Endothelial cell of umbilical vein (primary cell): ENCODE measurements around the gene DNAJC17. TPM values are rescaled to one million over a fixed set of nuclear protein-coding genes. Genes with fewer than 3 reads are reported as not detected.

Experiments used
- BruUV-seq: library from RNA; stranded (reverse); fragments of 400-500 nt; replicated peaks from 2 replicates; lab custom pipeline; 2021; lab: Mats Ljungman, UMichigan
- CTCF ChIA-PET: fragments of 300-600, 350-600 bp; sonication (Branson Sonifier 250); formaldehyde crosslinking; loops from one replicate; lab custom pipeline; 2021; ENCODE audit warnings: antibody characterized with exemption, inconsistent platforms; lab: Charles Lee
- POLR2A ChIA-PET: fragments of 300-600, 350-600 bp; sonication (Branson Sonifier 250); formaldehyde crosslinking; loops from one replicate; lab custom pipeline; 2021; ENCODE audit warnings: antibody characterized with exemption, inconsistent platforms; lab: Charles Lee
- DNase-seq: peaks from one replicate; pipeline ENCODE4 v3.0.0-alpha.2; 2011; ENCODE audit warnings: low read depth, low spot score
- FAIRE-seq: peaks from 2 replicates; lab custom pipeline; 2011; peaks lifted over from hg19 to GRCh38; lab: Jason Lieb, UNC
- H2AFZ ChIP-seq: 2 replicates; pipeline ENCODE4 v1.6.0; 2012; ENCODE audit warnings: low read depth, low read length, control low read depth, inconsistent platforms
- H3K27ac ChIP-seq: 2 replicates; pipeline ENCODE4 v1.5.1; 2011; ENCODE audit warnings: low read depth, mild to moderate bottlenecking, control low read depth, low read length, moderate library complexity; ENCODE audit not compliant: insufficient read depth
- H3K27me3 ChIP-seq, 2 experiments: 2 replicates each; pipeline versions ENCODE4 v1.6.0 to v1.6.1; 2011; ENCODE audit warnings: low read length in 2 of 2, mixed read lengths in 1 of 2; ENCODE audit not compliant: control insufficient read depth in 2 of 2, insufficient read depth in 2 of 2
- H3K36me3 ChIP-seq, 2 experiments: 2 replicates in 1 of 2; 3 replicates in 1 of 2; pipeline ENCODE4 v1.5.1; 2011; ENCODE audit warnings: low read length in 2 of 2, mild to moderate bottlenecking in 1 of 2, moderate library complexity in 1 of 2; ENCODE audit not compliant: control insufficient read depth in 2 of 2, insufficient read depth in 2 of 2; ENCODE audit errors: extremely low read depth in 1 of 2
- H3K4me1 ChIP-seq: 3 replicates; pipeline ENCODE4 v1.5.1; 2011; ENCODE audit warnings: mild to moderate bottlenecking, low read length; ENCODE audit not compliant: control insufficient read depth, insufficient read depth; ENCODE audit errors: extremely low read depth
- H3K4me2 ChIP-seq: 2 replicates; pipeline ENCODE4 v1.6.1; 2011; ENCODE audit warnings: low read length, control low read depth, mixed read lengths; ENCODE audit not compliant: insufficient read depth
- H3K4me3 ChIP-seq, 3 experiments: fragments of 200-600 bp in 1 of 3; sonication (generic), shearing (Covaris generic) in 1 of 3; replicated peaks in 1 of 3; 2 replicates each; pipeline ENCODE4 v1.5.1; 2011 to 2016; ENCODE audit warnings: control low read depth in 3 of 3, low read length in 3 of 3, mild to moderate bottlenecking in 2 of 3, inconsistent platforms in 1 of 3, low read depth in 1 of 3, moderate library complexity in 1 of 3; ENCODE audit not compliant: insufficient read depth in 1 of 3
- H3K79me2 ChIP-seq: 2 replicates; pipeline ENCODE4 v1.6.0; 2012; ENCODE audit warnings: low read length, inconsistent platforms; ENCODE audit not compliant: control insufficient read depth, insufficient read depth
- H3K9ac ChIP-seq: replicated peaks from 2 replicates; pipeline ENCODE3; 2011; ENCODE audit warnings: low read length, control low read depth; ENCODE audit not compliant: insufficient read depth; ENCODE audit errors: extremely low read depth
- H3K9me1 ChIP-seq: replicated peaks from 3 replicates; pipeline ENCODE4 v1.6.0; 2011; ENCODE audit warnings: mild to moderate bottlenecking, low read length; ENCODE audit not compliant: control insufficient read depth, insufficient read depth; ENCODE audit errors: extremely low read depth
- H3K9me3 ChIP-seq: replicated peaks from 2 replicates; pipeline ENCODE4 v1.5.1; 2012; ENCODE audit warnings: low read length, inconsistent platforms; ENCODE audit not compliant: control insufficient read depth, insufficient read depth
- H4K20me1 ChIP-seq: replicated peaks from 2 replicates; pipeline ENCODE3; 2011; ENCODE audit warnings: mild to moderate bottlenecking, low read length; ENCODE audit not compliant: control insufficient read depth, insufficient read depth; ENCODE audit errors: extremely low read depth
- EZH2 ChIP-seq: IDR thresholded peaks from 2 replicates; pipeline ENCODE4 v1.6.1; 2012; ENCODE audit warnings: borderline replicate concordance, low read depth, mild to moderate bottlenecking, moderate library complexity, low read length, inconsistent platforms; ENCODE audit not compliant: severe bottlenecking
- FOS ChIP-seq: IDR thresholded peaks from 2 replicates; pipeline ENCODE4 v1.6.1; 2011; ENCODE audit warnings: mild to moderate bottlenecking, low read length, moderate library complexity, borderline replicate concordance; ENCODE audit not compliant: insufficient read depth
- GATA2 ChIP-seq: IDR thresholded peaks from 2 replicates; pipeline ENCODE4 v1.7.0; 2011; ENCODE audit warnings: low read depth, mild to moderate bottlenecking, moderate library complexity, mixed read lengths, low read length; ENCODE audit not compliant: insufficient read length, insufficient read depth
- JUN ChIP-seq: IDR thresholded peaks from 2 replicates; pipeline ENCODE4 v1.6.1; 2011; ENCODE audit warnings: borderline replicate concordance, low read depth; ENCODE audit not compliant: insufficient read length, insufficient read depth
- MYC ChIP-seq: IDR thresholded peaks from one replicate; pipeline ENCODE4 v1.6.1; 2011; ENCODE audit warnings: mild to moderate bottlenecking, low read depth, low read length
- POLR2A ChIP-seq: IDR thresholded peaks from 2 replicates; pipeline ENCODE4 v1.6.1; 2012; ENCODE audit warnings: low read depth, mild to moderate bottlenecking, control low read depth, low read length
- POLR2AphosphoS5 ChIP-seq: IDR thresholded peaks from 2 replicates; pipeline ENCODE4 v1.6.1; 2012; ENCODE audit warnings: low read depth, mild to moderate bottlenecking, control low read depth, low read length, moderate library complexity; ENCODE audit not compliant: insufficient read depth
- dilution Hi-C: fragments of 300-500 bp; cut with MboI; formaldehyde crosslinking; loops from one replicate; pipeline ENCODE4 v1.15.0; 2019; ENCODE audit warnings: low sequenced_read_pairs; ENCODE audit not compliant: extremely low pct_ligation_motif_present
- intact Hi-C: fragments of 100-400 bp; cut with micrococcal nuclease; formaldehyde crosslinking; loops from one replicate; pipeline ENCODE4 v1.10.0; 2022
- polyA plus RNA-seq, 4 experiments: library from polyadenylated mRNA; depleted of rRNA in 3 of 4; stranded (reverse) in 3 of 4; unstranded in 1 of 4; fragments of >200 nt; gene quantifications; 2 replicates each; pipeline versions ENCODE4 v1.2.1 to v1.2.3, GENCODE V29; 2011 to 2012; ENCODE audit warnings: missing spikeins in 1 of 4
- total RNA-seq: library from RNA; stranded (reverse); gene quantifications from 2 replicates; pipeline ENCODE4 v1.2.3, GENCODE V29; 2021
- TF ChIP-seq, protein P1 (sequence below), 2 donors: IDR thresholded peaks; 1 replicate in 1 of 2; 2 replicates in 1 of 2; pipeline ENCODE4 v1.5.1; 2011; ENCODE audit warnings: low read length in 2 of 2, mild to moderate bottlenecking in 2 of 2, moderate library complexity in 2 of 2, control low read depth in 1 of 2, inconsistent platforms in 1 of 2, low read depth in 1 of 2; ENCODE audit not compliant: insufficient read depth in 1 of 2; ENCODE audit errors: extremely low read depth in 1 of 2
- TF ChIP-seq, protein P2 (sequence below): IDR thresholded peaks from 2 replicates; pipeline ENCODE4 v1.6.1; 2011; ENCODE audit not compliant: insufficient read depth, insufficient read length

Gene DNAJC17
- total and polyA plus RNA-seq, 2 donors (not counting 3 experiments of a cell fraction or from before 2014, with no cell fraction given) = 30.7 to 46.4 TPM

DNA sequence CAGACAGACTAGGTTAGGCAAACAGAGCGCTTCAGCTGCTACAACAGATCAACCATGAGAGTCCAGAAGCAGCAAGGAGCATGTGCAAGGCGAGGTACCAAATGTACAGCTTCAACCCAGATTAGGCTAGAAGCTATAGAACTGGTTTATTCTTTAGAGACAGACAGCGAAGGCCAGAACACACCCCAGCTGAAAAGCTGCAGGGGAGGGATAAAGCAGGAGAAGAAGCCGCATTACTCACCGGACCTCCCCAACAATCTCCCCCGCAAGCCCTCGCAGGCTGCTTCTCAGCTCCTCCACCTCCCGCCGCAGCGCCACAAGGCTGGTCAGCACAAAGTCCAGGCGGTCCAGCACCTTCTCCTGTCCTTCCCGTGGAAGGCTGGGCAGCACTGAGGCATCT is 55.5 kb downstream of the DNAJC17 start:
- no peaks in the 10 kb centered on the region for H3K9me3 ChIP-seq
- H3K36me3 ChIP-seq = peaks cover 0 to 6% of the 10 kb centered on the region in 2 experiments
- no peaks in the 10 kb centered on the region for H3K9me1 ChIP-seq
- ChIA-PET CTCF (interaction anchor here (1.3 to 2.4 kb wide), 3 partner anchors 12 to 31 kb away, joined by 3 to 6 read pairs (median 4); partner anchors contain the start of gene GCHFR), POLR2A (interaction anchor here (0.6 kb wide), 1 partner anchor 126 kb away, joined by 3 read pairs; no protein-coding TSS in a partner anchor)
- no peak overlapping the region for H3K4me2 ChIP-seq
- H3K27ac ChIP-seq = no peak overlapping the region
- no peak for FAIRE-seq
- dilution Hi-C loops = no loop called here
- intact Hi-C loops = no loop called here
- H3K27me3 ChIP-seq = no peaks in the 10 kb centered on the region
- no peak for DNase-seq
- no peaks in the 10 kb centered on the region for H4K20me1 ChIP-seq
- H3K79me2 ChIP-seq = peaks cover 19% of the 10 kb centered on the region
- H3K4me3 ChIP-seq = no peak overlapping the region
- TF ChIP-seq, protein P1, sequence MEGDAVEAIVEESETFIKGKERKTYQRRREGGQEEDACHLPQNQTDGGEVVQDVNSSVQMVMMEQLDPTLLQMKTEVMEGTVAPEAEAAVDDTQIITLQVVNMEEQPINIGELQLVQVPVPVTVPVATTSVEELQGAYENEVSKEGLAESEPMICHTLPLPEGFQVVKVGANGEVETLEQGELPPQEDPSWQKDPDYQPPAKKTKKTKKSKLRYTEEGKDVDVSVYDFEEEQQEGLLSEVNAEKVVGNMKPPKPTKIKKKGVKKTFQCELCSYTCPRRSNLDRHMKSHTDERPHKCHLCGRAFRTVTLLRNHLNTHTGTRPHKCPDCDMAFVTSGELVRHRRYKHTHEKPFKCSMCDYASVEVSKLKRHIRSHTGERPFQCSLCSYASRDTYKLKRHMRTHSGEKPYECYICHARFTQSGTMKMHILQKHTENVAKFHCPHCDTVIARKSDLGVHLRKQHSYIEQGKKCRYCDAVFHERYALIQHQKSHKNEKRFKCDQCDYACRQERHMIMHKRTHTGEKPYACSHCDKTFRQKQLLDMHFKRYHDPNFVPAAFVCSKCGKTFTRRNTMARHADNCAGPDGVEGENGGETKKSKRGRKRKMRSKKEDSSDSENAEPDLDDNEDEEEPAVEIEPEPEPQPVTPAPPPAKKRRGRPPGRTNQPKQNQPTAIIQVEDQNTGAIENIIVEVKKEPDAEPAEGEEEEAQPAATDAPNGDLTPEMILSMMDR (IDR thresholded peaks at IDR 0.05; ENCODE audit: extremely low read depth in 1 of 2, insufficient read depth in 1 of 2, low read depth in 1 of 2, low read length in 2 of 2) = no peak
- TF ChIP-seq JUN = no peak
- TF ChIP-seq, protein P2, sequence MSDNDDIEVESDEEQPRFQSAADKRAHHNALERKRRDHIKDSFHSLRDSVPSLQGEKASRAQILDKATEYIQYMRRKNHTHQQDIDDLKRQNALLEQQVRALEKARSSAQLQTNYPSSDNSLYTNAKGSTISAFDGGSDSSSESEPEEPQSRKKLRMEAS = no peak
- TF ChIP-seq GATA2 = no peak
- no peak for TF ChIP-seq POLR2A
- TF ChIP-seq POLR2AphosphoS5 = no peak
- no peak for TF ChIP-seq MYC
- TF ChIP-seq FOS = no peak
- no peak for TF ChIP-seq EZH2
- no TSS peak for BruUV-seq
- no peak overlapping the region for H2AFZ ChIP-seq
- peaks cover 8% of the 10 kb centered on the region for H3K4me1 ChIP-seq
- no peak overlapping the region for H3K9ac ChIP-seq
